ENCODE data around the gene SENP3. TPM values are rescaled to one million over a fixed set of nuclear protein-coding genes. Genes with fewer than 3 reads are reported as not detected.

Gene SENP3
- total and polyA plus RNA-seq, 8 donors: 14.7 to 33.1 (median 17.2) TPM

DNA sequence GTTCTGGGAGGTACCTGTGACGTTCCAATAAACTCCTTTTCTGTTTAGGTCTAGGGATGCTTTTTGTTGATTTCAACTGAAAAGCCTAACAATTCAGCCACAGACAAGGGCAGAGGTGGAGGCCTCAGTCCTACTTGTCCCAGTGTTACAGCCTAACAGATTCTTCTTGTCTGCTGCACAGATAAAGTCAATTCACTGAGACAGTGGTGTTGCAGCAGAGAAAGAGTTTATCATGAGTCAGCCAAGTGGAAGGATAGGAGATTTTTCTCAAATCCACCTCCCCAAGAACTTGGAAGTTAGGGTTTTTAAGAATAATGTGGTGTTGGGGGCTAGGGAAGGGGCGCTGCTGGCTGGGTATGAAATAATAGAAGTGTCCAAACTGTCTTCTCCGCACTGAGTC is 23.7 kb upstream of the SENP3 start:
- Histone ChIP-seq H3K27me3 (no peaks in the 10 kb centered on the region), H3K4me3 (no peak overlapping the region), H3K4me1 (no peaks in the 10 kb centered on the region), H3K9me3 (no peaks in the 10 kb centered on the region), H3K27ac (no peak overlapping the region), H3K36me3 (no peaks in the 10 kb centered on the region)
- DNase-seq (no peak), ATAC-seq (no peak), FAIRE-seq (no peak)
- 75 to 78% methylated on average over 3 of the region's 3 CpGs for WGBS, 2 donors
- intact Hi-C loops (cut with DNase I): no loop called here
- TF ChIP-seq, protein P1, sequence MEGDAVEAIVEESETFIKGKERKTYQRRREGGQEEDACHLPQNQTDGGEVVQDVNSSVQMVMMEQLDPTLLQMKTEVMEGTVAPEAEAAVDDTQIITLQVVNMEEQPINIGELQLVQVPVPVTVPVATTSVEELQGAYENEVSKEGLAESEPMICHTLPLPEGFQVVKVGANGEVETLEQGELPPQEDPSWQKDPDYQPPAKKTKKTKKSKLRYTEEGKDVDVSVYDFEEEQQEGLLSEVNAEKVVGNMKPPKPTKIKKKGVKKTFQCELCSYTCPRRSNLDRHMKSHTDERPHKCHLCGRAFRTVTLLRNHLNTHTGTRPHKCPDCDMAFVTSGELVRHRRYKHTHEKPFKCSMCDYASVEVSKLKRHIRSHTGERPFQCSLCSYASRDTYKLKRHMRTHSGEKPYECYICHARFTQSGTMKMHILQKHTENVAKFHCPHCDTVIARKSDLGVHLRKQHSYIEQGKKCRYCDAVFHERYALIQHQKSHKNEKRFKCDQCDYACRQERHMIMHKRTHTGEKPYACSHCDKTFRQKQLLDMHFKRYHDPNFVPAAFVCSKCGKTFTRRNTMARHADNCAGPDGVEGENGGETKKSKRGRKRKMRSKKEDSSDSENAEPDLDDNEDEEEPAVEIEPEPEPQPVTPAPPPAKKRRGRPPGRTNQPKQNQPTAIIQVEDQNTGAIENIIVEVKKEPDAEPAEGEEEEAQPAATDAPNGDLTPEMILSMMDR (IDR thresholded peaks at IDR 0.05): no peak

DNA sequence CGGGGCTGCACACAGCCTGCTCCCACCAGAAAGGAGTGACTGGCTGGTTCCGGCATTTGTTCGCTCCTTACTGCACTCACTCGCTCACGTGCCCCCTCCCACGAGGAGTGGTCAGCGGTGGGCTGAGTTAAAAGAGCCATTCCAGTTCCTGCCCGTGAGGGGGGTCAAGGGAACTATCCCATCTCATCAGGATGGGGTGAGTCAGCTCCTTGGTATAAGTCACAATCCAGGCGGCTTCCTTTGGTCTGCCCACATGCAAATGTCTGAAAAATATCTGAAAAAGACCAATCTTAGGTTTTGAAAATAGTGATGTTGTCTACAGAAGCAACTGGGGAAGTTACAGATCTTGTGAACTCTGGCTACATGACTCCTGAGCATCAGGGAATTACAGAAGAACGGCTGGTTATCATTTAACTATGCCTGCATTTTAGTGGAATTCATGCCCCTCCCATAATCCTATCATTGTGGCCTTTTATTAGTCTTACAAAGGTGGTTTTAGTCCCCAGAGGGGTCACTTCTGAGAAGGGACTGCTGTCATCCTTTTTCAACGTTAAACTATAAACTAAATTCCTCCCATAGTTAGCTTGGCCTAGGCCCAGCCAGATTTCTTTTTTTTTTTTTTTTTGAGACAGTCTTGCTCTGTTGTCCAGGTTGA is 22.7 kb upstream of the SENP3 start:
- ATAC-seq: no peak
- intact Hi-C loops (cut with DNase I): no loop called here
- Histone ChIP-seq H3K27me3 (no peaks in the 10 kb centered on the region), H3K4me3 (no peak overlapping the region), H3K4me1 (no peaks in the 10 kb centered on the region), H3K27ac (no peak overlapping the region), H3K36me3 (no peaks in the 10 kb centered on the region), H3K9me3 (no peaks in the 10 kb centered on the region)
- no peak for FAIRE-seq
- WGBS, 2 donors: 67% methylated on average over 11 of the region's 11 CpGs
- no peak for DNase-seq
- TF ChIP-seq, protein P1 (IDR thresholded peaks at IDR 0.05): no peak

DNA sequence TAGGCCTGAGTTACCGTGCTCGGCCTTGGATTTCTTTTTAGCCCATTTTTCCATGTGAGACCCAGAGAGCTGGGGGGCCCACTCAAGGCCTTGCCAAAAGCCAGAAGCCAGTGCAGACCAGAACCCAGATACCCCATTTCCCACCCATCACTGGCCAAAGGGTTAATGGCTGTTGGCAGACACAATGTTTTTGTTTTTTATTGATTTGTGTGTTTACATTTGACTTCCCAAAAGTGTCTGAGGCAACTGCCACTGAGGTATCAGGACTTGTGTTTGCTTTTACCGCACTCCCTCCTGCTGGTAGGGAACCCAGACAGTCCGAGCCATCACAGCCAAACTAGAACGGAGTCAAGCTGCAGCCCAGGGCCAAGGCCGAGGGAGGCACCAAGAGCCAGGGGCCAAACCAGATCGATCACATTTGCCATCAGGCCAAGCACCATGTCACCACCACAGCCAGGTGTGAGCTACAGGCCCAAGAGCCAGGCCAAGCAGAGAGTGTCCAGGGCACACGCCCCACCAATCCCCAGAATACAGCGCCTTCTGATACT is 20.6 kb upstream of the SENP3 start:
- TF ChIP-seq, protein P1 (IDR thresholded peaks at IDR 0.05): no peak
- Histone ChIP-seq H3K4me1 (no peaks in the 10 kb centered on the region), H3K27me3 (no peaks in the 10 kb centered on the region), H3K27ac (no peak overlapping the region), H3K36me3 (no peaks in the 10 kb centered on the region), H3K9me3 (no peaks in the 10 kb centered on the region), H3K4me3 (no peak overlapping the region)
- ATAC-seq (no peak), DNase-seq (no peak), FAIRE-seq (no peak)
- intact Hi-C loops (cut with DNase I): no loop called here
- WGBS, 2 donors: 68 to 77% methylated on average over 9 of the region's 9 CpGs

DNA sequence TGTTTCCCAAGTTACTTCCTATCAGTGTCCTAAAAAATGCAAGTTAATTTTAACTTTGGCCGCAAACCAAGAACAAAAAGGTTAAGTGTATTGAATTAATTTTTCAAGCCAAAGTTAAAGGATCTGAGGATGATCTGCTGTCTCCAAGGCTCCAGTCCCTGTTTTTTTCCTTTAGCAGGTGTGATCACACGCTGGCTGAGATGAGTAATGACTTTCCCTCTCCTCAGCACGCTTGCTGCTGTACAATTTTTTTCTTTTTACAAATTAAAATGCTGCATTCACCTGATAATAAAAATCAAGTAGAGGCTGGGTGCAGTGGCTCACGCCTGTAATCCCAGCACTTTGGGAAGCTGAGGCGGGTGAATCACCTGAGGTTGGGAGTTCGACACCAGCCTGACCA is 16.8 kb upstream of the SENP3 start:
- no peak overlapping the region for H3K4me3 ChIP-seq
- WGBS, 2 donors: 55 to 58% methylated on average over 6 of the region's 6 CpGs
- DNase-seq (no peak), FAIRE-seq (no peak), ATAC-seq (no peak)
- no peaks in the 10 kb centered on the region for H3K9me3 ChIP-seq
- H3K4me1 ChIP-seq: no peaks in the 10 kb centered on the region
- no peak overlapping the region for H3K27ac ChIP-seq
- TF ChIP-seq, protein P1 (IDR thresholded peaks at IDR 0.05): no peak
- no peaks in the 10 kb centered on the region for H3K36me3 ChIP-seq
- intact Hi-C loops (cut with DNase I): no loop called here
- no peaks in the 10 kb centered on the region for H3K27me3 ChIP-seq

All from pancreas (tissue), 10 donors.